C4-2B (cell line): ENCODE measurements around the gene NEUROD6.

Experiments used
- ZFX ChIP-seq: fragments of 450-650 bp; IDR thresholded peaks from 2 replicates; pipeline ENCODE4 v1.6.1; 2017
- TF ChIP-seq, protein P1 (sequence below): fragments of 450-650 bp; conservative IDR thresholded peaks from 2 replicates; pipeline ENCODE4 v1.5.1; 2017; ENCODE audit warnings: mild to moderate bottlenecking

DNA sequence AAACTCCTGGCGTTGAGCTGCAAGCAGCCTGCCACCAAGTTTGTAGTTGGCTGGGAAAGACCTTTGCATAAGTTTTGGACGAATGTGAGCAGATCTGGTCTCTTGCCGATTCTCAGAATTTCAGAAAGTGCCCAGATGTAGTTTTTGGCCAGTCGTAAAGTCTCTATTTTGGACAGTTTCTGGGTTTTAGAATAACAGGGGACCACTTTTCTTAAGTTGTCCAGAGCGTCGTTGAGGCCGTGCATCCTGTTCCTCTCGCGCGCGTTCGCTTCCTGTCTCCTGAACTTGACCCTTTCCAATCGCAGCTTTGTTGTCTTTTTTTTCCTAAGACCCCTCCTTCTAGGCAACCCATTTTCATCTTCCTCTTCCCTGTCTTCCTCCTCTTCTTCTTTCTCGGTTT, 1.8 kb downstream of the NEUROD6 start:
- TF ChIP-seq, protein P1, sequence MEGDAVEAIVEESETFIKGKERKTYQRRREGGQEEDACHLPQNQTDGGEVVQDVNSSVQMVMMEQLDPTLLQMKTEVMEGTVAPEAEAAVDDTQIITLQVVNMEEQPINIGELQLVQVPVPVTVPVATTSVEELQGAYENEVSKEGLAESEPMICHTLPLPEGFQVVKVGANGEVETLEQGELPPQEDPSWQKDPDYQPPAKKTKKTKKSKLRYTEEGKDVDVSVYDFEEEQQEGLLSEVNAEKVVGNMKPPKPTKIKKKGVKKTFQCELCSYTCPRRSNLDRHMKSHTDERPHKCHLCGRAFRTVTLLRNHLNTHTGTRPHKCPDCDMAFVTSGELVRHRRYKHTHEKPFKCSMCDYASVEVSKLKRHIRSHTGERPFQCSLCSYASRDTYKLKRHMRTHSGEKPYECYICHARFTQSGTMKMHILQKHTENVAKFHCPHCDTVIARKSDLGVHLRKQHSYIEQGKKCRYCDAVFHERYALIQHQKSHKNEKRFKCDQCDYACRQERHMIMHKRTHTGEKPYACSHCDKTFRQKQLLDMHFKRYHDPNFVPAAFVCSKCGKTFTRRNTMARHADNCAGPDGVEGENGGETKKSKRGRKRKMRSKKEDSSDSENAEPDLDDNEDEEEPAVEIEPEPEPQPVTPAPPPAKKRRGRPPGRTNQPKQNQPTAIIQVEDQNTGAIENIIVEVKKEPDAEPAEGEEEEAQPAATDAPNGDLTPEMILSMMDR: no peak
- no peak for TF ChIP-seq ZFX
